Gastroesophageal sphincter (tissue), 3 donors: ENCODE measurements around the gene PRKX.

ENCODE experiments used
- CTCF ChIP-seq, 4 experiments: fragments of 200-600 bp in 2 of 4; fragments of 450-650 bp in 2 of 4; sonication (generic) in 1 of 4; IDR thresholded peaks; one replicate each; pipeline ENCODE4 v1.5.1; 2017 to 2019; ENCODE audit warnings: antibody characterized with exemption in 4 of 4, mild to moderate bottlenecking in 2 of 4, moderate library complexity in 2 of 4
- EP300 ChIP-seq: sonication (generic); formaldehyde crosslinking; IDR thresholded peaks from one replicate; pipeline ENCODE4 v1.6.1; 2017; ENCODE audit warnings: antibody characterized with exemption, mild to moderate bottlenecking
- POLR2A ChIP-seq, 2 donors: fragments of 450-650 bp; IDR thresholded peaks; one replicate each; pipeline ENCODE4 v1.6.1; 2017; ENCODE audit warnings: antibody characterized with exemption in 2 of 2, mild to moderate bottlenecking in 2 of 2, moderate library complexity in 1 of 2

- TF ChIP-seq CTCF (IDR thresholded peaks at IDR 0.05) = no peak
- no peak for TF ChIP-seq EP300
- TF ChIP-seq POLR2A (IDR thresholded peaks at IDR 0.05) = no peak
These were observed 110.3 kb downstream of the PRKX start for GRCh38 chrX:3603026-3603661.
